K562 (cell line): ENCODE measurements around the gene SH3D21. TPM values are rescaled to one million over a fixed set of nuclear protein-coding genes. Genes with fewer than 3 reads are reported as not detected.

Experiments
- ATAC-seq: fragments of 200-7000 bp; cut with Tn5 transposase; 3 replicates; pipeline ENCODE4 v1.9.1; 2020; ENCODE audit warnings: moderate library complexity
- BruUV-seq: library from RNA; stranded (reverse); fragments of 400-500 nt; replicated peaks from 2 replicates; lab custom pipeline; 2021; lab: Mats Ljungman, UMichigan
- CTCF ChIA-PET: fragments of 300-600 bp; formaldehyde crosslinking; extraction: SDS; loops from one replicate; lab custom pipeline; 2021; ENCODE audit warnings: low intra/inter-chr PET ratio; lab: Yijun Ruan, JAX
- POLR2A ChIA-PET: fragments of 300-600, 350-650 bp; sonication (Branson Sonifier 250); formaldehyde crosslinking; extraction: SDS; loops from one replicate; lab custom pipeline; 2021; ENCODE audit warnings: antibody characterized with exemption, inconsistent platforms; lab: Yijun Ruan, JAX
- DNase-seq, 4 experiments: peaks; one replicate each; pipeline versions ENCODE4 v3.0.0 to v3.0.0-alpha.2; 2011 to 2018; ENCODE audit warnings: low spot score in 3 of 4, mixed read lengths in 3 of 4; ENCODE audit errors: extremely low read depth in 1 of 4
- FAIRE-seq: peaks from 2 replicates; lab custom pipeline; 2011; peaks lifted over from hg19 to GRCh38; lab: Jason Lieb, UNC
- H2AFZ ChIP-seq: 2 replicates; pipeline ENCODE4 v1.6.0; 2011; ENCODE audit warnings: low read depth, low read length, control low read depth, inconsistent platforms
- H3K27ac ChIP-seq: fragments of 200-600 bp; 3 replicates; pipeline ENCODE4 v1.8.0; 2011; ENCODE audit warnings: low read depth, mild to moderate bottlenecking, control low read depth, inconsistent platforms, low read length, moderate library complexity, mixed read lengths; ENCODE audit errors: extremely low read depth
- H3K27me3 ChIP-seq, 2 experiments: fragments of 300-600 bp in 1 of 2; 2 replicates in 1 of 2; 3 replicates in 1 of 2; pipeline versions ENCODE4 v1.6.0 to v1.8.0; 2011; ENCODE audit warnings: inconsistent platforms in 2 of 2, low read length in 2 of 2, mild to moderate bottlenecking in 1 of 2, mixed read lengths in 1 of 2, moderate library complexity in 1 of 2; ENCODE audit not compliant: control insufficient read depth in 2 of 2, insufficient read depth in 2 of 2
- H3K36me3 ChIP-seq: fragments of 300-600 bp; 3 replicates; pipeline ENCODE4 v1.8.0; 2011; ENCODE audit warnings: mild to moderate bottlenecking, low read length, inconsistent platforms; ENCODE audit not compliant: control insufficient read depth, insufficient read depth
- H3K4me1 ChIP-seq, 2 experiments: fragments of 200-600 bp in 1 of 2; replicated peaks in 1 of 2; 2 replicates in 1 of 2; 3 replicates in 1 of 2; pipeline versions ENCODE4 v1.5.1 to v1.8.0; 2011; ENCODE audit warnings: inconsistent platforms in 2 of 2, low read length in 2 of 2, mild to moderate bottlenecking in 1 of 2, mixed read lengths in 1 of 2, moderate library complexity in 1 of 2; ENCODE audit not compliant: control insufficient read depth in 2 of 2, insufficient read depth in 2 of 2
- H3K4me2 ChIP-seq: 2 replicates; pipeline ENCODE4 v1.6.1; 2011; ENCODE audit warnings: low read length, control low read depth, inconsistent platforms, mixed read lengths; ENCODE audit not compliant: insufficient read depth
- H3K4me3 ChIP-seq: fragments of 200-600 bp; sonication (generic), shearing (Covaris generic); 2 replicates; pipeline ENCODE4 v1.5.1; 2016; ENCODE audit warnings: control low read depth, inconsistent platforms
- H3K79me2 ChIP-seq: fragments of 200-600 bp; 3 replicates; pipeline ENCODE4 v1.8.0; 2011; ENCODE audit warnings: low read length, inconsistent platforms; ENCODE audit not compliant: control insufficient read depth, insufficient read depth
- H3K9ac ChIP-seq, 2 experiments: 2 replicates each; pipeline versions ENCODE4 v1.6.0 to v1.6.1; 2011; ENCODE audit warnings: low read depth in 2 of 2, low read length in 2 of 2, control low read depth in 1 of 2, inconsistent platforms in 1 of 2, mild to moderate bottlenecking in 1 of 2, mixed read lengths in 1 of 2; ENCODE audit not compliant: insufficient read depth in 1 of 2
- H3K9me1 ChIP-seq: one replicate; pipeline ENCODE4 v1.6.0; 2011; ENCODE audit warnings: inconsistent platforms, mild to moderate bottlenecking, low read length, moderate library complexity; ENCODE audit not compliant: control insufficient read depth, insufficient read depth
- H3K9me3 ChIP-seq: replicated peaks from 2 replicates; pipeline ENCODE4 v1.5.1; 2011; ENCODE audit warnings: low read depth, low read length, inconsistent platforms; ENCODE audit not compliant: control insufficient read depth, insufficient read depth
- H4K20me1 ChIP-seq: replicated peaks from 2 replicates; pipeline ENCODE4 v1.6.1; 2011; ENCODE audit warnings: low read length, inconsistent platforms, mixed read lengths; ENCODE audit not compliant: control insufficient read depth, insufficient read depth
- ARID1B ChIP-seq: fragments of 450-650 bp; IDR thresholded peaks from 2 replicates; pipeline ENCODE4 v1.6.1; 2016; ENCODE audit warnings: antibody characterized with exemption, mild to moderate bottlenecking, inconsistent platforms
- ELF1 ChIP-seq: fragments of 200-800 bp; sonication (Bioruptor generic); IDR thresholded peaks from 2 replicates; pipeline ENCODE4 v1.6.1; 2016; ENCODE audit warnings: missing genetic modification characterization, missing compliant biosample characterization
- FOXJ2 ChIP-seq: fragments of 200-800 bp; sonication (Bioruptor generic); IDR thresholded peaks from 2 replicates; pipeline ENCODE4 v1.6.1; 2016; ENCODE audit warnings: missing genetic modification characterization, missing compliant biosample characterization
- GMEB1 ChIP-seq: fragments of 250-450 bp; sonication (Bioruptor Pico); IDR thresholded peaks from 2 replicates; pipeline ENCODE4 v1.4.0; 2020; ENCODE audit warnings: mild to moderate bottlenecking
- HDAC2 ChIP-seq: fragments of 450-650 bp; IDR thresholded peaks from 2 replicates; pipeline ENCODE4 v1.6.1; 2016; ENCODE audit warnings: mild to moderate bottlenecking
- SUPT5H ChIP-seq: fragments of 450-650 bp; IDR thresholded peaks from 2 replicates; pipeline ENCODE4 v1.6.1; 2016
- WGBS: fragments of 100-300 bp; shearing (Covaris generic); methylation state at CpG from one replicate; pipeline ENCODE4 v1.1.6; 2016; ENCODE audit warnings: low coverage, mixed read lengths; ENCODE audit not compliant: insufficient coverage; ENCODE audit errors: missing lambda C conversion rate; 5-methylcytosine and 5-hydroxymethylcytosine counted together
- in situ Hi-C: fragments of 300-500 bp; cut with MboI; formaldehyde crosslinking; loops from 4 replicates; pipeline ENCODE4 v1.15.0; 2018; ENCODE audit warnings: inconsistent platforms, mixed read lengths
- intact Hi-C: fragments of 100-400 bp; cut with micrococcal nuclease; formaldehyde crosslinking; loops from 2 replicates; pipeline ENCODE4 v1.14.2; 2022
- polyA plus RNA-seq, 8 experiments: library from polyadenylated mRNA; depleted of rRNA in 4 of 8; stranded (reverse) in 5 of 8; unstranded in 3 of 8; fragments of >200 nt; fragmentation: Nextera tagmentation in 2 of 8; fragmentation: Illumina TruSeq in 1 of 8; extraction: Ambion mirVana in 2 of 8; extraction: Trizol in 1 of 8; gene quantifications; 2 replicates each; pipeline versions ENCODE4 v1.2.1 to v1.2.3, GENCODE V29; 2011 to 2014; ENCODE audit warnings: inconsistent platforms in 1 of 8, missing spikeins in 1 of 8
- total RNA-seq, 7 experiments: library from RNA; depleted of rRNA in 6 of 7; stranded (reverse); fragments of >200 nt in 6 of 7; fragmentation: Illumina TruSeq in 2 of 7; extraction: Trizol in 2 of 7; gene quantifications; 2 replicates each; pipeline versions ENCODE4 v1.2.1 to v1.2.3, GENCODE V29; 2011 to 2021; ENCODE audit warnings: low replicate concordance in 1 of 7

The SH3D21 gene
- total and polyA plus RNA-seq, 9 of the 15 experiments (the other 6 are each of a cell fraction or from before 2014, with no cell fraction given), result 0.01 to 4.7 (median 1.8) TPM

DNA sequence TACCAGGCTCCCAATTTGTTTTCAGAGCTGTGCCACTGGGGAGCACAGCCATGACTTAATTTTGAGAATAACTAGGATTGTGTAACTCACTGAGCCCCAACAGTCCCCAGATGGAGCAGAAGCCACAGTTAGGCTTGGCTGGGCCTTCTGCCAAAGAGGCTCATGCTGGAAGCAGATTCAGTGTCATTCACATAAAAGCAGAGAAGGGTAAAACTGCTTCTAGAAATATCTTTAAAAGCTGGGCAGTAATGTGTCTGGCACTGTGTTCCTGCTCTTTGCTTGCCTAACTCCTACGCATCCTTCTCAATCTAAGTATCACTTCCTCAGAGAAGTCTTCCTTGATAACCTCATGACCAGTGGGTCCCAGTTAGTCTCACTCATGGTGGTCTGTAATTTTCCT is 59.2 kb downstream of the SH3D21 start:
- H3K27ac ChIP-seq, result no peak overlapping the region
- no peak for TF ChIP-seq ARID1B
- no peak for TF ChIP-seq ELF1
- no peak for TF ChIP-seq SUPT5H
- TF ChIP-seq GMEB1, result no peak
- no peak for TF ChIP-seq HDAC2
- no peak for TF ChIP-seq FOXJ2
- TF ChIP-seq, all 486 proteins: peak for 0
- ATAC-seq (no peak), FAIRE-seq (no peak), DNase-seq (no peak)
- H2AFZ ChIP-seq, result no peak overlapping the region
- no peaks in the 10 kb centered on the region for H3K9me3 ChIP-seq
- peaks cover 64% of the 10 kb centered on the region for H3K36me3 ChIP-seq
- H3K27me3 ChIP-seq, result no peaks in the 10 kb centered on the region
- H3K4me3 ChIP-seq, result no peak overlapping the region
- peaks cover 15 to 18% of the 10 kb centered on the region in 2 experiments; a peak in 3 of 5 replicates for H3K4me1 ChIP-seq
- WGBS, result 100% methylated on average over 1 of the region's 1 CpG
- POLR2A ChIA-PET, result interaction anchor here (1.0 kb wide), 1 partner anchor 13 kb away, joined by 4 read pairs; no protein-coding TSS in a partner anchor
- no peak overlapping the region for H3K9ac ChIP-seq
- peaks cover 50% of the 10 kb centered on the region for H3K79me2 ChIP-seq
- H3K9me1 ChIP-seq, result peaks cover 11% of the 10 kb centered on the region
- BruUV-seq, result no TSS peak
- CTCF ChIA-PET, result no interaction called here
- in situ Hi-C loops (no loop called here), intact Hi-C loops (no loop called here)
- H3K4me2 ChIP-seq, result no peak overlapping the region
- 0 out of 2 replicates have a peak, but pooled peaks cover 6% of the 10 kb centered on the region for H4K20me1 ChIP-seq
